Stimulated activated naive CD8-positive, alpha-beta T cell treated with anti-CD3 and anti-CD28 coated beads, Interleukin-15, amount 100 ng/mL, for 72 hours (primary cell): ENCODE data around the gene SCN1A.

Source experiments
- ATAC-seq: fragments of 150-1000 bp; cut with Tn5 transposase; 2 replicates; pipeline ENCODE4 v1.10.0; 2021; ENCODE audit warnings: mild to moderate bottlenecking, moderate library complexity
- DNase-seq, 2 donors: peaks; one replicate each; pipeline ENCODE4 v3.0.0; 2021 to 2022
- H3K27ac Mint-ChIP-seq, 2 donors: one replicate each; pipeline ENCODE4 v1.8.0; 2022; ENCODE audit warnings: mild to moderate bottlenecking in 2 of 2, mixed read lengths in 2 of 2, moderate library complexity in 2 of 2
- H3K27me3 Mint-ChIP-seq: one replicate; pipeline ENCODE4 v1.8.0; 2022; ENCODE audit warnings: mixed read lengths
- H3K4me1 Mint-ChIP-seq: one replicate; pipeline ENCODE4 v1.8.0; 2022; ENCODE audit warnings: mild to moderate bottlenecking, mixed read lengths
- H3K4me3 Mint-ChIP-seq, 2 donors: one replicate each; pipeline ENCODE4 v1.8.0; 2022; ENCODE audit warnings: mild to moderate bottlenecking in 2 of 2, mixed read lengths in 2 of 2, moderate library complexity in 1 of 2
- H3K9me3 Mint-ChIP-seq, 2 donors: one replicate each; pipeline ENCODE4 v1.8.0; 2022; ENCODE audit warnings: mixed read lengths in 2 of 2

The SCN1A gene

DNA sequence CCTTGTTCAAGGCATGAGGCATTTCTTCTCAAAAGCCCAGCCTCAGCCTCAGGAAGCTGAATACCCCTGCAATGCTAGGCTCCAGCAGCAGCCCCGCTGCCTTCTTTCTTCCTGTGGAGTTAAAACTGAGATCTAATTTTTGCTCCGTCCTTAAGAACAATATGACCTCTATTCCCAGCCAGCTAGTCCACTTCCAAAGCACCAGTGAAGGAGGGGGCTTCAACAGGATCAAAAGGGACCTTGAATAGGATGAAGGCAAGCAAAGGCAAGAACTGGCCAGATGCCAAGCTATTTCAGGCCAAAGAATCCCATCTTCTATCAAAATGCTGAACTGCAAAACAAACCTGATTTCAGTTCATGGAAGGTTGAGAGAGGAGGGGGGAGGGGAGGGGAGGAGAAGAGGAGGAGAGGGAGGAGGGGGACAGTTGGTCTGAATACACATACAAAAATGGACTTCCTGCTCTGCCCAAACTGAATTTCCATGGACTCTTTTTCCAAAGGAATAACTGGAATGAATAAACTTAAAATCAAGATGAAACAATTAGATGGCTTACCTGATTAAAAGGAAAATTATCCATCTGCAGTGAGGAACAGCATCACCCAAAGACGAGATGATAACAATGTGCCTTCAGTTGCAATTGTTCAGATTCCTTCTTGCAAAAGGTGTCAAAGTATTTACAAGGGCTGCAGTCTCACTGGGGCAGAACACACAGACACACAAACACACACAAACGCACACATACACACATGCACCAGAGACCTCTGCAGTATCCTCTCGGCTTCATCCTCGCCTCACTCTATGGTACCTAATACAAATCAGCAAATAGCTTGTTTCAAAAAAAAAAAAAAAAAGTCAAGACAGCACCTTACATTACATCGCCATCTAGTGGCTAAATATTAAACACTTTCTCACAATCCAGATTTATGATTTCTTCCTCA lies at the start of gene SCN1A:
Gene SCN1A, minus strand, starts transcription at position 804 of the 939 bp plus-strand sequence. CDS start 54,399 bp downstream, outside the sequence.
- Mint-ChIP-seq H3K4me3 (no peak within 1 kb of the TSS), H3K4me1 (peaks cover 6% of the 10 kb centered on the region), H3K27ac (no peak within 1 kb of the TSS), H3K27me3 (peaks cover 30% of the 10 kb centered on the region), H3K9me3 (no peaks in the 10 kb centered on the region)
- ATAC-seq (no peak), DNase-seq (peak in 1 of 2 donors; percentile 9)

DNA sequence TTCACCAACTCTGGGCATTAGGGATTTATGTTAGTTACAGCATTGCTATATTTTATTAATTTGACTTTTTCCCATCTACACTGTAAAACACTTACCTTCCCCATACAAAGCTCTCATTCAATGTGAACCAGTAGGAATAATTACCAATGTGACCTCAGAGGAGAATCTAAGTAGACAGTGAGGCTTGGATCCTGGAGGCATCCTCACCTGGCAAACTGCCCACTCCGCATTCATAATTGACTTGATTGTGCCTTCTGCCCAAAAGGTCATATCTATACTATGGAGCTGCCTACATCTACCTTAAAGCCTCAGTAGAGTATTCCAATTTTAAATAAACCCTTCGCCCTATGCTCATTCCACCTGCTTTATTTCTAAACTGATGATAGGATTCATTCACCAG lies 45.4 kb upstream of the SCN1A start:
- ATAC-seq (no peak), DNase-seq (no peak)
- no peaks in the 10 kb centered on the region for H3K4me1 Mint-ChIP-seq
- no peaks in the 10 kb centered on the region for H3K9me3 Mint-ChIP-seq
- H3K4me3 Mint-ChIP-seq, result no peak overlapping the region
- H3K27ac Mint-ChIP-seq, result no peak overlapping the region
- H3K27me3 Mint-ChIP-seq, result peaks cover 13% of the 10 kb centered on the region

GRCh38 chr2:166171216-166171615 lies 43.4 kb upstream of the SCN1A start:
- Mint-ChIP-seq H3K4me3 (no peak overlapping the region), H3K4me1 (no peaks in the 10 kb centered on the region), H3K27ac (no peak overlapping the region), H3K9me3 (no peaks in the 10 kb centered on the region), H3K27me3 (peaks cover 21% of the 10 kb centered on the region)
- DNase-seq, result no peak
- ATAC-seq, result no peak

DNA sequence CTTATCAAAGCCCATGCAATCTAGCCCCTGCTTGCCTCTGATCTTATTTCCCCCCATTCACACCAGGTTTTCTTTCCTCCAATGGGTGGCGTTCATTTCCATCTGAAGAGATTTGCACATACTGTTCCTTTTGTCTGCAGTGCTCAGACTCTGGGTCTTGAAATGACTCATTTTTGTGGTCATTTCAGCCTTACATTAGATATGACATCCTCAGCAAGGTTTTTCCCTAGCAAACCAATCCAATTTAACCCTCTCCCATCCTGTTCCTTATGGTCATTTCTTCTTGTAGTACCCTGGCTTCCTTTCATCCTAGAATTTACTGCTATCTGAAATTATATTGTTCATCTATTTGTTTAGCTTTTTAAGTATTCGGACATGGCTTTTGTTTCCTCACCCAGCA lies 42.5 kb upstream of the SCN1A start:
- ATAC-seq (no peak), DNase-seq (no peak)
- Mint-ChIP-seq H3K27me3 (peaks cover 24% of the 10 kb centered on the region), H3K9me3 (no peaks in the 10 kb centered on the region), H3K4me1 (no peaks in the 10 kb centered on the region), H3K27ac (no peak overlapping the region), H3K4me3 (no peak overlapping the region)

- Mint-ChIP-seq H3K9me3 (no peaks in the 10 kb centered on the region), H3K27me3 (peaks cover 24% of the 10 kb centered on the region), H3K4me1 (no peaks in the 10 kb centered on the region), H3K27ac (no peak overlapping the region), H3K4me3 (no peak overlapping the region)
- ATAC-seq (no peak), DNase-seq (no peak)
Observed at GRCh38 chr2:166167449-166167848, 39.6 kb upstream of the SCN1A start.

DNA sequence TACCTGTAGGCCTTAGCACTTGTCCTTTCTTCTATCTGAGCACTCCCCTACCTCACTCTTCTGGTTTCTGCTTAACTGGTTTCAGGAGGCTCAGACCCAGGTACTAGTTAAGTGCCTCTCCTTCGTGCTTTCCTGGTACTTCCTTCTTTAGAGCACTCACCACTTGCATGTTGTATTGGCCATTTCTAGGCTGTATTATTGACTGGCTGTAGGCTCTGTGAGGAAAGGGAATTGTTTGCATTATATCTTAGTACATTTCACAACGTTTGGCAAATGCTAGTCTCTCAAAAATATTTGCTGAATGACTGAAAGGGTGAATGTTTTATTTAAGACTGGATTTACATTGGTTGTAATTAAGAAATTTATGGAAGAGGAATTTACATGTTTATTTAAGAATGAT lies 36.0 kb upstream of the SCN1A start:
- H3K9me3 Mint-ChIP-seq, result no peaks in the 10 kb centered on the region
- ATAC-seq (no peak), DNase-seq (no peak)
- H3K27me3 Mint-ChIP-seq, result peaks cover 24% of the 10 kb centered on the region
- no peaks in the 10 kb centered on the region for H3K4me1 Mint-ChIP-seq
- no peak overlapping the region for H3K4me3 Mint-ChIP-seq
- no peak overlapping the region for H3K27ac Mint-ChIP-seq

DNA sequence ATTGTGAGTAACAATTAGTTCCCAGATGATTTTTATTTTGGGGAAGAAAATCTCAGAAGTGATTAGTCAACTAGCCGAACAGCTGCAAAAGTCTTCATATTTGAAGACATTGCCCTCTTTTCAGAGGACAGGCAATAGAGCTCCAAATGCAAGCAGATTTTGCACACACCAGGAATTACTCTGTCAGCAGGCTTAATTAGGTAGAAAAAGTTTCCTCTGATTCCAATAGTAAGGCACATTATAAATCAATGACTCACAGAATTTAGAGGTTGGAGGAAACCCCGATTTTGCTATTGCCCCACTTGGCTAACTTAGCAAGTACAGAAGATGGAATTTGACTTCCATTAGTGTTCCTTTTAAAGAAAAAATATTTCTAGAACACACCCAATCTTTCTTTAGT lies 30.7 kb upstream of the SCN1A start:
- H3K27ac Mint-ChIP-seq, result no peak overlapping the region
- no peak overlapping the region for H3K4me3 Mint-ChIP-seq
- DNase-seq (no peak), ATAC-seq (no peak)
- H3K27me3 Mint-ChIP-seq, result peaks cover 35% of the 10 kb centered on the region
- H3K4me1 Mint-ChIP-seq, result no peaks in the 10 kb centered on the region
- no peaks in the 10 kb centered on the region for H3K9me3 Mint-ChIP-seq

DNA sequence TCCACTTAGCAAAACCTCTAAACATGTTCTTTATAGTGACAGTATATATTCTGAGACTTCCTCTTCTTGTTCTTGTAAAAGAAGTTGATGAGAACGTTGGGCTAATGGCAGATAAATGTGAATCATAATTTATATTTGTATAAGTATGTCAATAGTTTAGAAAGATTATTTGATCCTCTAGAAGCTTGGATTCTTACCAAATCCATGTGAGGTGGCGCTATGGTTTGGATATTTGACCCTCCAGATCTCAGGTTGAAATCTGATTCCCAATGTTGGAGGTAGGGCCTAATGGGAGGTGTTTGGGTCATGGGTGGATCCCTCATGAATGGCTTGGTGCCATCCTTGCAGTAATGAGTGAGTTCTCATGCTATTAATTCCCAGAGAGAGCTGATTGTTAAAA lies 29.8 kb upstream of the SCN1A start:
- ATAC-seq (no peak), DNase-seq (no peak)
- Mint-ChIP-seq H3K9me3 (no peaks in the 10 kb centered on the region), H3K4me1 (no peaks in the 10 kb centered on the region), H3K4me3 (no peak overlapping the region), H3K27me3 (peaks cover 35% of the 10 kb centered on the region), H3K27ac (no peak overlapping the region)

- peaks cover 35% of the 10 kb centered on the region for H3K27me3 Mint-ChIP-seq
- ATAC-seq (no peak), DNase-seq (no peak)
- H3K4me1 Mint-ChIP-seq, result no peaks in the 10 kb centered on the region
- no peak overlapping the region for H3K4me3 Mint-ChIP-seq
- H3K27ac Mint-ChIP-seq, result no peak overlapping the region
- no peaks in the 10 kb centered on the region for H3K9me3 Mint-ChIP-seq
Observed at GRCh38 chr2:166156985-166157490, 29.2 kb upstream of the SCN1A start.

DNA sequence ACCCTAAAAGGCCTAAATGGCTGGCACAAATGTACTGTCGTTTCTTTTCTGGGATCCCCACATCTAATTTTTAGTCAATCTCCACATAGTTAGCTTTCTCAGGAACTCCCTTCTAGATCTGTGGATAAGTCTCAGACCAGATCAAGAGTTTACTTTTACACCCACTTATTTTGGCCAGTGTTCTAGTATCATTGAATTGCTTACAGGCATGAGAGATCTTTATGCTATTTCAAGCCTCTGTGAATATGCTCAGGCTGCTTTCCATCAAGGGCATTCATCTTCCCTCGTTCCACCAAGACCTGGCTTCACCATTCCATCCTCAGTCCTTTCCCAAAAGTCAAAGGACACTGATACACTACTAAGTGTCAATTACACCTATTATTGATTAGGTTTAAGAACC lies 27.8 kb upstream of the SCN1A start:
- Mint-ChIP-seq H3K9me3 (no peaks in the 10 kb centered on the region), H3K4me3 (no peak overlapping the region), H3K27me3 (peaks cover 35% of the 10 kb centered on the region), H3K4me1 (no peaks in the 10 kb centered on the region), H3K27ac (no peak overlapping the region)
- ATAC-seq (no peak), DNase-seq (no peak)

GRCh38 chr2:166154685-166155338 lies 27.0 kb upstream of the SCN1A start:
- ATAC-seq (no peak), DNase-seq (no peak)
- H3K4me1 Mint-ChIP-seq, result no peaks in the 10 kb centered on the region
- peaks cover 33% of the 10 kb centered on the region for H3K27me3 Mint-ChIP-seq
- no peak overlapping the region for H3K4me3 Mint-ChIP-seq
- no peaks in the 10 kb centered on the region for H3K9me3 Mint-ChIP-seq
- H3K27ac Mint-ChIP-seq, result no peak overlapping the region

DNA sequence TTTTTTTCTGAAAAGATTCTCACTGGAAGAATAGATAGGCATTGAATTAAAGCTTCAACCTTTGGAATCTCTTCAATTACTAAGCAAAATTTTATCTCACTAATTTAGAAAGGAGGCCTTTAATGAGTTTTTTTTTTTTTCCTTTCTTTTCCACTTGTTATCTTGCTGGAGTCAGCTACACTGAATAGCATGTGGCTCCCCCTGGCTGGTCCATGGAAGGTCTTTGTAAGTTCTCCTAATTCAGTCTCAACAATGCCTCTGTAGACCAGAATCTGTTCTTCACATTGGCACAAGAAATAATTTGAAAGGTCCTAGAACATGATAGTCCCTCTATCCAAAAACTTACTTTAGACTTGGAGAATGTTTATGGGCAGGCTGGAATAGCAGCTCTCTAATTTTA lies 24.2 kb upstream of the SCN1A start:
- Mint-ChIP-seq H3K27ac (no peak overlapping the region), H3K4me3 (no peak overlapping the region), H3K27me3 (peaks cover 29% of the 10 kb centered on the region), H3K4me1 (no peaks in the 10 kb centered on the region), H3K9me3 (no peaks in the 10 kb centered on the region)
- ATAC-seq (no peak), DNase-seq (no peak)

- Mint-ChIP-seq H3K4me3 (no peak overlapping the region), H3K4me1 (no peaks in the 10 kb centered on the region), H3K27ac (no peak overlapping the region), H3K27me3 (peaks cover 9% of the 10 kb centered on the region), H3K9me3 (no peaks in the 10 kb centered on the region)
- no peak for ATAC-seq
- DNase-seq, result no peak
Observed at GRCh38 chr2:166148500-166149400, 20.9 kb upstream of the SCN1A start.

DNA sequence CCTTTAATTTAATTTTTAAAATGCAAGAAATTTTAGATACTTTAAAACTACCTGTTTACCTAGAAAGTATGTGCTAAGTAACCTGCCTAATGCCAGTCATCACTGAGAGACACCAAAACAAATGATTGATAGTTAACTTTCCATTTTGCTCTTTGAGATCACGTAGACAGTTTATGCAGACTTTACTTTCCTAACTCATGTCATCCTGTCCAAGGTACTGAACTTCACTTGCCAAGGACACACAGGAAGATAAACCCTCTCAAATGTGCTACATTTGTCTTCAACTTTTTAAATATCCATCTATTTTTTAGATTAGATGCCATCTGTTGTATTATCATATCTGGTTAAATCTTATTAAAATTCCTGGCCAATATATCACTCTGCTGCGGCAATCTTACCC lies 20.1 kb upstream of the SCN1A start:
- no peak overlapping the region for H3K4me3 Mint-ChIP-seq
- no peaks in the 10 kb centered on the region for H3K9me3 Mint-ChIP-seq
- no peak overlapping the region for H3K27ac Mint-ChIP-seq

GRCh38 chr2:166144071-166144470 lies 16.3 kb upstream of the SCN1A start:
- Mint-ChIP-seq H3K4me3 (no peak overlapping the region), H3K27ac (no peak overlapping the region), H3K4me1 (no peaks in the 10 kb centered on the region), H3K9me3 (peaks cover 5 to 6% of the 10 kb centered on the region in 2 donors), H3K27me3 (peaks cover 9% of the 10 kb centered on the region)
- no peak for ATAC-seq
- DNase-seq, result no peak

More for the DNA sequence above, 20.1 kb upstream of the SCN1A start:
- no peak for DNase-seq
- H3K4me1 Mint-ChIP-seq, result no peaks in the 10 kb centered on the region
- H3K27me3 Mint-ChIP-seq, result peaks cover 9% of the 10 kb centered on the region
- no peak for ATAC-seq
